Pancreas (tissue), 10 donors: Measurements from ENCODE around the gene SCN3B. TPM values are rescaled to one million over a fixed set of nuclear protein-coding genes. Genes with fewer than 3 reads are reported as not detected.

Source experiments
- ATAC-seq, 4 donors: fragments of 200-7000 bp; cut with Tn5 transposase; one replicate each; pipeline versions ENCODE4 v1.8.0 to v1.9.1; 2020; ENCODE audit warnings: mild to moderate bottlenecking in 4 of 4, moderate library complexity in 4 of 4
- DNase-seq, 6 donors: peaks; one replicate each; pipeline ENCODE4 v3.0.0-alpha.2; 2020
- FAIRE-seq: peaks from 2 replicates; lab custom pipeline; 2012; peaks lifted over from hg19 to GRCh38; lab: Jason Lieb, UNC
- H3K27ac ChIP-seq, 4 donors: fragments of 200-600 bp; sonication (generic); 1 replicate in 3 of 4; 2 replicates in 1 of 4; pipeline versions ENCODE4 v1.5.0 to v1.8.0; 2020
- H3K27me3 ChIP-seq, 4 donors: fragments of 200-600 bp; one replicate each; pipeline ENCODE4 v1.8.0; 2021
- H3K36me3 ChIP-seq, 3 donors: fragments of 200-600 bp; sonication (generic) in 1 of 3; one replicate each; pipeline versions ENCODE4 v1.5.0 to v1.8.0; 2020 to 2021
- H3K4me1 ChIP-seq, 3 donors: fragments of 200-600 bp; one replicate each; pipeline ENCODE4 v1.8.0; 2021
- H3K4me3 ChIP-seq, 4 donors: fragments of 200-600 bp; sonication (generic) in 2 of 4; one replicate each; pipeline versions ENCODE4 v1.5.0 to v1.8.0; 2020 to 2021
- H3K9me3 ChIP-seq, 4 donors: fragments of 200-600 bp; one replicate each; pipeline ENCODE4 v1.8.0; 2021
- WGBS, 2 donors: extraction: QIAGEN DNeasy Blood & Tissue Kit; methylation state at CpG; one replicate each; pipeline ENCODE4 v1.1.7; 2013; 5-methylcytosine and 5-hydroxymethylcytosine counted together
- intact Hi-C, 3 donors: fragments of 100-400 bp; cut with DNase I; formaldehyde crosslinking; loops; one replicate each; pipeline versions ENCODE4 v1.11.1 to v1.14.2; 2022
- polyA plus RNA-seq, 2 donors: library from polyadenylated mRNA; stranded (reverse); fragments of 200-250 nt; gene quantifications; one replicate each; pipeline ENCODE4 v1.2.3, GENCODE V29; 2013
- total RNA-seq, 6 donors: library from RNA; stranded (reverse); fragmentation: NEBNext Ultra II Directional in 4 of 6; extraction: Animal tissue kit (Norgen Biotek cat#: 25700) in 4 of 6; gene quantifications; one replicate each; pipeline versions ENCODE4 v1.2.1 to v1.2.4, GENCODE V29; 2021 to 2023
- TF ChIP-seq, protein P1 (sequence below), 4 donors: fragments of 200-600 bp; sonication (generic) in 3 of 4; IDR thresholded peaks; one replicate each; pipeline versions ENCODE4 v1.5.0 to v1.8.0; 2021; ENCODE audit warnings: antibody characterized with exemption in 4 of 4
- donor health status: healthy with polysubstance abuse.
- donor health status: DM: no; HTN: no; CAD: no; lungs with moderate emphysema.
- donor health status: DM: no; HTN: no; CAD: no.
- donor health status: control.
- donor health status: control.
- donor health status: Bipolar disorder and iron deficiency.
- donor health status: DM: yes; HTN: yes; CAD: no.
- donor health status: DM: no; HTN: no; CAD: no.
- donor health status: DM: no; HTN: no; CAD: no.
- donor health status: DM: yes; HTN: yes; CAD: no.

The SCN3B gene
- total and polyA plus RNA-seq, 8 donors, result 0.44 to 4.5 (median 1.1) TPM

DNA sequence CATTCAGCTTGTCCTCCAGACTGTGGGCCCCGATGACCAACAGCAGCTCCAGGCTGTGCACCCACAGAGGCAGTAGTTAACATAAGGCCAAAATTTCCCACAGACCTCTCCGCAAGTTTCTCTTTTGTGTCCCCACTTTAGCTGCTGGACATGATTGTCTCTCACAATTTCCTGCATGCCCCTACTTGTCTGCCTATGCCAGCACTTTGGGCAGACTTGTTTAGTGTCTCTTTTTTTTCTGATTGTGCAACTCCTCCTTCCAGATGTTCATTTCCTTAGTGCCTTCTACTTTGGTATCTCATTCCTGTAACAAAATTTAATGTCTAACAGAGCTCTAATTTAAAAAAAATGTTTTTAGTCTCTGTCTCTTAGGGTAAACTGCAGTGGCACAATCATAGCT lies 23.8 kb upstream of the SCN3B start:
- intact Hi-C loops, result no loop called here
- FAIRE-seq (no peak), DNase-seq (no peak), ATAC-seq (no peak)
- TF ChIP-seq, protein P1, sequence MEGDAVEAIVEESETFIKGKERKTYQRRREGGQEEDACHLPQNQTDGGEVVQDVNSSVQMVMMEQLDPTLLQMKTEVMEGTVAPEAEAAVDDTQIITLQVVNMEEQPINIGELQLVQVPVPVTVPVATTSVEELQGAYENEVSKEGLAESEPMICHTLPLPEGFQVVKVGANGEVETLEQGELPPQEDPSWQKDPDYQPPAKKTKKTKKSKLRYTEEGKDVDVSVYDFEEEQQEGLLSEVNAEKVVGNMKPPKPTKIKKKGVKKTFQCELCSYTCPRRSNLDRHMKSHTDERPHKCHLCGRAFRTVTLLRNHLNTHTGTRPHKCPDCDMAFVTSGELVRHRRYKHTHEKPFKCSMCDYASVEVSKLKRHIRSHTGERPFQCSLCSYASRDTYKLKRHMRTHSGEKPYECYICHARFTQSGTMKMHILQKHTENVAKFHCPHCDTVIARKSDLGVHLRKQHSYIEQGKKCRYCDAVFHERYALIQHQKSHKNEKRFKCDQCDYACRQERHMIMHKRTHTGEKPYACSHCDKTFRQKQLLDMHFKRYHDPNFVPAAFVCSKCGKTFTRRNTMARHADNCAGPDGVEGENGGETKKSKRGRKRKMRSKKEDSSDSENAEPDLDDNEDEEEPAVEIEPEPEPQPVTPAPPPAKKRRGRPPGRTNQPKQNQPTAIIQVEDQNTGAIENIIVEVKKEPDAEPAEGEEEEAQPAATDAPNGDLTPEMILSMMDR (IDR thresholded peaks at IDR 0.05), result no peak
- H3K9me3 ChIP-seq, result no peaks in the 10 kb centered on the region
- WGBS, 2 donors, result 91 to 92% methylated on average over 2 of the region's 2 CpGs
- H3K4me1 ChIP-seq, result no peaks in the 10 kb centered on the region
- H3K27ac ChIP-seq, result no peak overlapping the region
- H3K4me3 ChIP-seq, result no peak overlapping the region
- H3K27me3 ChIP-seq, result no peaks in the 10 kb centered on the region
- H3K36me3 ChIP-seq, result no peaks in the 10 kb centered on the region

DNA sequence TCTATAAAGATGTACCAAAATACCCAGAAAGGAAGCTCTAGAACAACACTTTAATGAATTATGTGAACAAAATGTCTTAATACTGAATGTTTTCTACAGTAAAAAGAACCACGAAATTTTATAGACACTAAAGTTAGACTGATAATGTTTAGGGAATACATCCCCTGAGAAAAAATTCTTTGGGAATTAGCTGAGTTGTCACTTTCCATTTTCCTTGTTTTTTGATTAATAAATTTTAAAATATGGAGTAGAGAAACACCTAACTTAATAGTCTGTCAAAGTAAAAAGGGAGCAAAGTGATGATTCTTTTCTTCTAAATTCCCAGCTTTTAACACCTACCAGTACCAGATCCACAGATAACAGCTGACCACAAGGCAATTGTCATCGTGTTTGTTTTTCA lies 23.1 kb upstream of the SCN3B start:
- no peak for ATAC-seq
- no peak for FAIRE-seq
- no peak overlapping the region for H3K27ac ChIP-seq
- intact Hi-C loops, result no loop called here
- DNase-seq, result no peak
- TF ChIP-seq, protein P1 (IDR thresholded peaks at IDR 0.05), result no peak
- no peaks in the 10 kb centered on the region for H3K27me3 ChIP-seq
- no peaks in the 10 kb centered on the region for H3K4me1 ChIP-seq
- 44 to 50% methylated on average over 2 of the region's 2 CpGs for WGBS, 2 donors
- no peaks in the 10 kb centered on the region for H3K36me3 ChIP-seq
- H3K9me3 ChIP-seq, result no peaks in the 10 kb centered on the region
- no peak overlapping the region for H3K4me3 ChIP-seq

DNA sequence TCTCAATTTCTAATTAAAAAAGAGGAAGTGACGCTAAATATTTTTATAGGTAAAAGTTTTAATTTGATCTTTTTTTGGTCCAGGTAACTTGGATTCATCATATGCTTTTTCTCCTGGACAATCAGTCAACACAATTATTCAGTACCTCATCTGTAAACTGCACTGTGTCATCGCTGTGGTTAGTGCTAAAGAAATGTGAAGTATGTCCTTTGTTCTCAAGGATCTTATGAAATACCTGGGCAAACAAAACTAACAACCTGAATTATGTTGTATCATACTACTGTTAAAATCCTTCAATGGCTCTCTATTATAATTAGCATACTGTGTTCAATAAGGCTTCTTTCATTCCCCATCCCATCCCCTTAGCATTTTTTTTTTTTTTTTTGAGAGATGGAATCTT lies 19.9 kb upstream of the SCN3B start:
- 46 to 48% methylated on average over 2 of the region's 2 CpGs for WGBS, 2 donors
- Histone ChIP-seq H3K4me1 (no peaks in the 10 kb centered on the region), H3K27me3 (no peaks in the 10 kb centered on the region), H3K36me3 (no peaks in the 10 kb centered on the region), H3K27ac (no peak overlapping the region), H3K4me3 (no peak overlapping the region), H3K9me3 (no peaks in the 10 kb centered on the region)
- TF ChIP-seq, protein P1 (IDR thresholded peaks at IDR 0.05), result no peak
- DNase-seq (no peak), FAIRE-seq (no peak), ATAC-seq (no peak)
- intact Hi-C loops, result no loop called here

DNA sequence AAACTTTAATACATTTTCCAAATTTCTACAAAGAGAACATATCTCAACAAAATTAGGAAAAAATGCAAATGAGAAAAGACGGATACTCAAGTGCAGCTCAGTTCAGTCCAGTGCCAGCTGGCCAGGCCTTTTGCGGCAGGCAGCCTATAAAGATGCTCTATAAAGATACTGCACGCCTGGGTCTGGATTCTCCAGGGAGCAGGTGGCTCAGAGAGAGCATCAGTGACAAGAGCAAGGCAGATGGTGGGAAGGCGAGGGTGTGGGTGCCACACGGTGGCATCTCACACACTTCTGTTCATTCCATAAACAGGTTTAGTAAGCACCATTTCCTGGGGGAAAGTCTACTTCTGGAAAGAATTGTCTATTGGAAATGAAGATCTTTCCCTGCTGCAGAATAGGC lies 18.1 kb upstream of the SCN3B start:
- no peak for ATAC-seq
- no peaks in the 10 kb centered on the region for H3K36me3 ChIP-seq
- TF ChIP-seq, protein P1 (IDR thresholded peaks at IDR 0.05), result no peak
- H3K4me3 ChIP-seq, result no peak overlapping the region
- no peak for FAIRE-seq
- 76 to 91% methylated on average over 5 of the region's 5 CpGs for WGBS, 2 donors
- DNase-seq, result no peak
- no peaks in the 10 kb centered on the region for H3K4me1 ChIP-seq
- H3K27me3 ChIP-seq, result no peaks in the 10 kb centered on the region
- intact Hi-C loops, result no loop called here
- no peak overlapping the region for H3K27ac ChIP-seq
- no peaks in the 10 kb centered on the region for H3K9me3 ChIP-seq

DNA sequence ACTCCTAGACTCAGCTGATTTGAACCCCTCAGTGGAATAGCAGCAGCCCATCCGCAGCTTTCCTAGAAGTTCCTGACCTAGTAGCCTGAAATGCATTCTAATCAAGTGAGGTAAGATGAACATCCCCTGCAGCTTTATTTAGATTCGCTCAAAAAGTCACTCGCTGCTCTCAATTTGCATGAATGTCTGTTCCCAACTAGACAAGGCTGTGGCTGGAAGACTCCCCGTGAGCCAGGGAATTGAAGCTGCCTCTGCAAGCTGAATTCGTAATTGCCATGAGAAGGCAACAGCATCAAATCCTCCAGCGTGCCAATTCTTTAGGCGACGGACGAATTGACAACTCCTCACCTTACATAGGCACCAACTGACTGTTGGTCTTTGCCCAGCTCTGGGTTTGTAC lies 17.1 kb upstream of the SCN3B start:
- H3K27ac ChIP-seq, result no peak overlapping the region
- H3K36me3 ChIP-seq, result no peaks in the 10 kb centered on the region
- FAIRE-seq, result no peak

More for the DNA sequence above, 17.1 kb upstream of the SCN3B start:
- no peak for ATAC-seq
- TF ChIP-seq, protein P1 (IDR thresholded peaks at IDR 0.05), result no peak
- H3K4me3 ChIP-seq, result no peak overlapping the region
- H3K4me1 ChIP-seq, result no peaks in the 10 kb centered on the region
- no peaks in the 10 kb centered on the region for H3K27me3 ChIP-seq
- no peaks in the 10 kb centered on the region for H3K9me3 ChIP-seq
- WGBS, 2 donors, result 66 to 70% methylated on average over 9 of the region's 9 CpGs
- no peak for DNase-seq
- intact Hi-C loops, result no loop called here
